H1 (cell line): ENCODE results near the gene RAPGEF5. TPM values are rescaled to one million over a fixed set of nuclear protein-coding genes. Genes with fewer than 3 reads are reported as not detected.

Experiments used
- CTCF ChIA-PET: fragments of 300-600 bp; sonication (Branson Sonifier 250); formaldehyde crosslinking; loops from one replicate; lab custom pipeline; 2021; ENCODE audit not compliant: partially characterized antibody; lab: Charles Lee
- POLR2A ChIA-PET: fragments of 300-600 bp; sonication (Branson Sonifier 250); formaldehyde crosslinking; loops from one replicate; lab custom pipeline; 2021; ENCODE audit warnings: inconsistent platforms; ENCODE audit not compliant: partially characterized antibody; lab: Charles Lee
- DNase-seq, 2 experiments: peaks; one replicate each; pipeline versions ENCODE4 v3.0.0 to v3.0.0-alpha.2; 2010 to 2022; ENCODE audit warnings: low spot score in 2 of 2, low read depth in 1 of 2, mixed read lengths in 1 of 2
- FAIRE-seq: peaks from 2 replicates; lab custom pipeline; 2011; peaks lifted over from hg19 to GRCh38; lab: Jason Lieb, UNC
- H2AFZ ChIP-seq: 2 replicates; pipeline ENCODE4 v1.8.1; 2012; ENCODE audit warnings: low read length, inconsistent platforms
- H2AK5ac ChIP-seq: 2 replicates; pipeline ENCODE4 v1.6.1; 2013; ENCODE audit warnings: low read depth, low read length
- H2BK120ac ChIP-seq: replicated peaks from 2 replicates; pipeline ENCODE3; 2013; ENCODE audit warnings: low read depth, low read length, inconsistent platforms
- H2BK12ac ChIP-seq: 2 replicates; pipeline ENCODE4 v1.6.1; 2013; ENCODE audit warnings: low read depth, low read length
- H2BK15ac ChIP-seq: 2 replicates; pipeline ENCODE4 v1.6.1; 2013; ENCODE audit warnings: low read length
- H2BK20ac ChIP-seq: 2 replicates; pipeline ENCODE4 v1.6.1; 2013; ENCODE audit warnings: low read length
- H2BK5ac ChIP-seq: 2 replicates; pipeline ENCODE4 v1.6.1; 2013; ENCODE audit warnings: low read depth, low read length
- H3K14ac ChIP-seq: 2 replicates; pipeline ENCODE4 v1.6.1; 2013; ENCODE audit warnings: inconsistent platforms; ENCODE audit not compliant: insufficient read length
- H3K18ac ChIP-seq: 2 replicates; pipeline ENCODE4 v1.6.1; 2013; ENCODE audit warnings: low read length; ENCODE audit errors: extremely low read depth
- H3K23ac ChIP-seq: 2 replicates; pipeline ENCODE4 v1.6.1; 2013; ENCODE audit warnings: inconsistent platforms; ENCODE audit not compliant: insufficient read length
- H3K23me2 ChIP-seq: 2 replicates; pipeline ENCODE4 v1.6.1; 2013; ENCODE audit warnings: low read depth, low read length
- H3K27ac ChIP-seq: 2 replicates; pipeline ENCODE4 v1.6.1; 2011; ENCODE audit warnings: low read depth, low read length, inconsistent platforms
- H3K27me3 ChIP-seq, 4 experiments: replicated peaks in 1 of 4; 1 replicate in 1 of 4; 2 replicates in 3 of 4; pipeline versions ENCODE4 v1.6.1 to v1.8.1; 2011 to 2013; ENCODE audit warnings: low read length in 3 of 4, mild to moderate bottlenecking in 3 of 4, inconsistent platforms in 2 of 4, mixed read lengths in 2 of 4, moderate library complexity in 1 of 4; ENCODE audit not compliant: control insufficient read depth in 3 of 4, insufficient read depth in 3 of 4; ENCODE audit errors: extremely low read depth in 1 of 4
- H3K36me3 ChIP-seq, 4 experiments: 2 replicates each; pipeline versions ENCODE4 v1.6.1 to v1.8.1; 2011 to 2013; ENCODE audit warnings: mild to moderate bottlenecking in 4 of 4, low read length in 3 of 4, moderate library complexity in 2 of 4, control low read depth in 1 of 4, inconsistent platforms in 1 of 4; ENCODE audit not compliant: insufficient read depth in 4 of 4, control insufficient read depth in 2 of 4
- H3K4ac ChIP-seq: replicated peaks from 2 replicates; pipeline ENCODE3; 2013; ENCODE audit warnings: low read length, low read depth, mixed read lengths, inconsistent platforms; ENCODE audit not compliant: insufficient read length
- H3K4me1 ChIP-seq, 4 experiments: replicated peaks in 1 of 4; 1 replicate in 1 of 4; 2 replicates in 3 of 4; pipeline versions ENCODE4 v1.6.1 to v1.8.1; 2011 to 2013; ENCODE audit warnings: low read length in 3 of 4, inconsistent platforms in 2 of 4, mixed read lengths in 1 of 4; ENCODE audit not compliant: insufficient read depth in 4 of 4, control insufficient read depth in 3 of 4
- H3K4me2 ChIP-seq, 2 experiments: 2 replicates each; pipeline versions ENCODE4 v1.6.1 to v1.8.1; 2011 to 2013; ENCODE audit warnings: low read depth in 2 of 2, low read length in 2 of 2, control low read depth in 1 of 2, inconsistent platforms in 1 of 2, mild to moderate bottlenecking in 1 of 2; ENCODE audit not compliant: insufficient read depth in 1 of 2
- H3K4me3 ChIP-seq, 4 experiments: fragments of 200-600, 300-600 bp in 1 of 4; sonication (generic), shearing (Covaris generic), sonication (Bioruptor Twin) in 1 of 4; 2 replicates each; pipeline versions ENCODE4 v1.5.1 to v1.8.1; 2011 to 2016; ENCODE audit warnings: low read length in 4 of 4, low read depth in 3 of 4, control low read depth in 2 of 4, inconsistent platforms in 2 of 4, mild to moderate bottlenecking in 2 of 4, mixed read lengths in 1 of 4, moderate library complexity in 1 of 4; ENCODE audit not compliant: insufficient read depth in 2 of 4; ENCODE audit errors: extremely low read depth in 1 of 4
- H3K56ac ChIP-seq: replicated peaks from 2 replicates; pipeline ENCODE3; 2013; ENCODE audit warnings: low read depth, mild to moderate bottlenecking, mixed read lengths, low read length, inconsistent platforms; ENCODE audit not compliant: insufficient read length
- H3K79me1 ChIP-seq: 2 replicates; pipeline ENCODE4 v1.6.1; 2013; ENCODE audit warnings: low read depth, low read length, control low read depth
- H3K79me2 ChIP-seq, 2 experiments: 2 replicates each; pipeline versions ENCODE4 v1.6.1 to v1.8.1; 2012 to 2013; ENCODE audit warnings: low read length in 2 of 2, mild to moderate bottlenecking in 2 of 2, inconsistent platforms in 1 of 2; ENCODE audit not compliant: insufficient read depth in 2 of 2, control insufficient read depth in 1 of 2
- H3K9ac ChIP-seq, 4 experiments: replicated peaks in 1 of 4; 1 replicate in 1 of 4; 2 replicates in 3 of 4; pipeline versions ENCODE4 v1.6.1 to v1.8.1; 2011 to 2013; ENCODE audit warnings: low read depth in 3 of 4, low read length in 3 of 4, control low read depth in 2 of 4, mild to moderate bottlenecking in 2 of 4, moderate library complexity in 2 of 4, inconsistent platforms in 1 of 4; ENCODE audit errors: extremely low read depth in 1 of 4
- H3K9me3 ChIP-seq, 2 experiments: 2 replicates each; pipeline versions ENCODE4 v1.6.1 to v1.8.1; 2012 to 2013; ENCODE audit warnings: mild to moderate bottlenecking in 2 of 2, moderate library complexity in 2 of 2, control low read depth in 1 of 2, inconsistent platforms in 1 of 2, low read depth in 1 of 2, low read length in 1 of 2, mixed read lengths in 1 of 2; ENCODE audit not compliant: insufficient read depth in 2 of 2
- H4K20me1 ChIP-seq, 2 experiments: replicated peaks in 1 of 2; 2 replicates each; pipeline versions ENCODE3 to v1.8.1; 2011 to 2013; ENCODE audit warnings: inconsistent platforms in 2 of 2, low read length in 2 of 2, mild to moderate bottlenecking in 1 of 2; ENCODE audit not compliant: insufficient read depth in 2 of 2, control insufficient read depth in 1 of 2
- H4K5ac ChIP-seq: 2 replicates; pipeline ENCODE4 v1.6.1; 2013; ENCODE audit warnings: low read length, low read depth, mixed read lengths, inconsistent platforms; ENCODE audit not compliant: insufficient read length
- H4K8ac ChIP-seq: 2 replicates; pipeline ENCODE4 v1.8.0; 2013; ENCODE audit warnings: mild to moderate bottlenecking, moderate library complexity, low read length, inconsistent platforms; ENCODE audit not compliant: insufficient read depth; ENCODE audit errors: extremely low read depth
- H4K91ac ChIP-seq: replicated peaks from 2 replicates; pipeline ENCODE3; 2013; ENCODE audit warnings: low read length, mixed read lengths, inconsistent platforms; ENCODE audit not compliant: insufficient read length
- CBX5 ChIP-seq: fragments of 300-800, 300-1000 bp; sonication (generic); IDR thresholded peaks from 2 replicates; pipeline ENCODE4 v1.7.1; 2016; ENCODE audit warnings: antibody characterized with exemption, low read length, low read depth
- CTCF ChIP-seq, 3 experiments: IDR thresholded peaks; 1 replicate in 2 of 3; 2 replicates in 1 of 3; pipeline versions ENCODE4 v1.5.1 to v1.6.1; 2011; ENCODE audit warnings: low read length in 3 of 3, mild to moderate bottlenecking in 3 of 3, inconsistent platforms in 2 of 3, low read depth in 1 of 3, moderate library complexity in 1 of 3; ENCODE audit not compliant: insufficient read depth in 1 of 3; ENCODE audit errors: control extremely low read depth in 1 of 3
- HDAC2 ChIP-seq, 2 experiments: fragments of 300-600 bp in 1 of 2; sonication (generic) in 1 of 2; IDR thresholded peaks; 2 replicates each; pipeline ENCODE4 v1.6.1; 2011 to 2012; ENCODE audit warnings: low read depth in 2 of 2, low read length in 2 of 2, mild to moderate bottlenecking in 2 of 2, moderate library complexity in 2 of 2, borderline replicate concordance in 1 of 2, inconsistent platforms in 1 of 2
- NANOG ChIP-seq: IDR thresholded peaks from 2 replicates; pipeline ENCODE4 v1.6.1; 2011; ENCODE audit warnings: low read length, low read depth, mild to moderate bottlenecking, inconsistent platforms; ENCODE audit not compliant: insufficient read depth, poor library complexity, severe bottlenecking
- SRF ChIP-seq: IDR thresholded peaks from 2 replicates; pipeline ENCODE4 v1.6.1; 2011; ENCODE audit warnings: mild to moderate bottlenecking, low read depth, low read length, moderate library complexity
- WGBS, 2 experiments: shearing (Covaris generic) in 1 of 2; methylation state at CpG; one replicate each; pipeline versions ENCODE4 v1.1.6 to v1.1.7; 2013 to 2015; ENCODE audit warnings: low lambda C conversion rate in 2 of 2, mixed read lengths in 2 of 2, inconsistent platforms in 1 of 2, low coverage in 1 of 2, missing lambda C conversion rate in 1 of 2; ENCODE audit not compliant: insufficient replicate concordance in 2 of 2, insufficient coverage in 1 of 2, insufficient read length in 1 of 2; ENCODE audit errors: extremely low coverage in 1 of 2, missing lambda C conversion rate in 1 of 2; 5-methylcytosine and 5-hydroxymethylcytosine counted together
- polyA plus RNA-seq, 7 experiments: library from polyadenylated mRNA; depleted of rRNA in 3 of 7; stranded (reverse) in 5 of 7; unstranded in 2 of 7; fragments of >200 nt in 5 of 7; fragments of 200-250 nt in 2 of 7; gene quantifications; 1 replicate in 5 of 7; 2 replicates in 1 of 7; 4 replicates in 1 of 7; pipeline versions ENCODE4 v1.2.1 to v1.2.3, GENCODE V29; 2011 to 2013; ENCODE audit warnings: missing spikeins in 2 of 7, mixed read lengths in 2 of 7
- total RNA-seq: library from RNA; stranded (reverse); fragmentation: NEBNext Ultra II Directional; extraction: Animal tissue kit (Norgen Biotek cat#: 25700); gene quantifications from 2 replicates; pipeline ENCODE4 v1.2.1, GENCODE V29; 2021

Gene RAPGEF5
- total and polyA plus RNA-seq, 2 of the 8 experiments (the other 6 are each of a cell fraction or from before 2014, with no cell fraction given) = 4.4 to 22.9 TPM

DNA sequence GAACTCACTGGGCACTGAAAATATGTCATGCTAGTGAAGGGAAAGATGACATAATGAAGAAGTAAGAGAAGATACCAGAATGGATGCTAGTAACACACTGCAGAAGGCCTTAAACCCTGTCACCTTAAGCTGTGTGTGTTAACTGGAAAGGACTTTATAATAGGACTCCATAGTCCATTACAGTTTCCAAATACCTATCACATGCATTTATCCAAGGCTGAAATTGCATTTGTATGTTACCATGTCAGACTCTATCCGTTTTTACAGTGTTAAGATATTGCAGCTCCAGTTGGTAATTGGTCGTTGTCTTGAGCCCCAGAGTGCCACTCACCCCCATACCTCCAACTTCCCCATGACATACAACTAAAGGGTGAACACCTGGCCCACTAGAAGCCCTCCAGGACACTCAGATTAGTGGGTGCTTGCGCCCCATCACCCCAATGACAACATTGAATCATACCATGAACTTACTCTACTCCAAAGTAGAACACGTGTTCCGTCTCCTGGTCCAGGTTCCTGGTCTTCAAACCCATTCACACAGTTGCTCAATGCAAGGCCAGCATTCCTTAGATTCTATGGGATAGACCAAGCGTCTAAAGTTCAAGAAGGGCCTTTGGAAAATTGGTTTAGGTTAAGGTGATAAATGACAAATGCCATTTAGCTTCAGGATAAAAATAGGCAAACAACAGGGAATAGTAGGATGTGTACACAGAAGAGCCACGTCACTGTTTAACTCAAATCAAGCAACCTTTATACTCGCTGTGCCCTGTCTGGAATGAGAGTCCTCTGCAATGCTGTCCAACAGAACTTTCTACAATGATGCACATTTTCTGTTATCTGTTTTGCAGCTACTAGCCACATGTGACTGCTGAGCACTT lies 2.1 kb upstream of the RAPGEF5 start:
- Histone ChIP-seq H4K20me1 (no peaks in the 10 kb centered on the region), H3K4me3 (no peak overlapping the region), H3K23me2 (peaks cover 7% of the 10 kb centered on the region; the same call in 1 of the 2 replicates), H3K79me2 (peaks cover 5 to 23% of the 10 kb centered on the region in 2 experiments), H4K8ac (no peak overlapping the region), H3K79me1 (no peaks in the 10 kb centered on the region), H3K4ac (no peak overlapping the region), H2AFZ (no peak overlapping the region), H3K9me3 (peaks cover 0 to 3% of the 10 kb centered on the region in 2 experiments; a peak in 1 of 4 replicates), H3K36me3 (peaks cover 0 to 3% (median under 1%) of the 10 kb centered on the region in 4 experiments; a peak in 2 of 8 replicates), H3K27me3 (peaks cover 0 to 14% (median 7%) of the 10 kb centered on the region in 4 experiments; a peak in 5 of 7 replicates), H2BK15ac (no peak overlapping the region), H2BK5ac (no peak overlapping the region), H3K27ac (no peak overlapping the region), H3K56ac (no peak overlapping the region), H3K23ac (no peak overlapping the region), H3K4me2 (no peak overlapping the region), H3K4me1 (peaks cover 0 to 11% (median 9%) of the 10 kb centered on the region in 4 experiments; a peak in 4 of 7 replicates), H2BK120ac (no peak overlapping the region), H3K9ac (no peak overlapping the region), H4K91ac (no peak overlapping the region), H4K5ac (no peak overlapping the region), H2BK20ac (no peak overlapping the region), H3K18ac (no peak overlapping the region), H2BK12ac (no peak overlapping the region), H2AK5ac (no peak overlapping the region), H3K14ac (no peak overlapping the region)
- DNase-seq (no peak), FAIRE-seq (no peak)
- POLR2A ChIA-PET = no interaction called here
- CTCF ChIA-PET = interaction anchor here (1.0 to 1.4 kb wide), 4 partner anchors 93 to 276 kb away, joined by 3 read pairs; no protein-coding TSS in a partner anchor
- 90% methylated on average over 8 of the region's 8 CpGs; no CpG with 5 or more reads in 1 of the 2 experiments for WGBS, 2 experiments
- TF ChIP-seq SRF (no peak), HDAC2 (IDR thresholded peaks at IDR 0.05; ENCODE audit: borderline replicate concordance in 1 of 2, low read depth in 2 of 2, low read length in 2 of 2) (no peak), CTCF (IDR thresholded peaks at IDR 0.05; ENCODE audit: control extremely low read depth in 1 of 3, insufficient read depth in 1 of 3, low read depth in 1 of 3, low read length in 3 of 3) (no peak), CBX5 (no peak), NANOG (no peak)
